WTC11 (cell line): Measurements from ENCODE around the gene ATPAF2. TPM values are rescaled to one million over a fixed set of nuclear protein-coding genes. Genes with fewer than 3 reads are reported as not detected.

Experiments used
- ATAC-seq: fragments of 200-7000 bp; cut with Tn5 transposase; 2 replicates; pipeline ENCODE4 v1.10.0; 2021; ENCODE audit warnings: mild to moderate bottlenecking, moderate library complexity
- CTCF ChIA-PET: fragments of 300-600 bp; sonication (Branson Sonifier 250); formaldehyde crosslinking; loops from one replicate; lab custom pipeline; 2021; ENCODE audit warnings: antibody characterized with exemption; lab: Charles Lee
- POLR2A ChIA-PET: fragments of 350-600 bp; sonication (Branson Sonifier 250); formaldehyde crosslinking; loops from one replicate; lab custom pipeline; 2021; ENCODE audit warnings: antibody characterized with exemption; lab: Charles Lee
- DNase-seq: peaks from one replicate; pipeline ENCODE4 v3.0.0; 2021; ENCODE audit warnings: low spot score
- H3K27ac Mint-ChIP-seq: 2 replicates; pipeline ENCODE4 v1.8.0; 2021; ENCODE audit warnings: mixed read lengths
- H3K27me3 Mint-ChIP-seq: 2 replicates; pipeline ENCODE4 v1.8.0; 2021; ENCODE audit warnings: low read depth, mild to moderate bottlenecking, moderate library complexity, mixed read lengths
- H3K36me3 Mint-ChIP-seq: 2 replicates; pipeline ENCODE4 v1.8.0; 2021; ENCODE audit warnings: mixed read lengths
- H3K4me1 Mint-ChIP-seq: 2 replicates; pipeline ENCODE4 v1.8.0; 2022; ENCODE audit warnings: mixed read lengths
- H3K4me3 Mint-ChIP-seq: 2 replicates; pipeline ENCODE4 v1.8.0; 2021; ENCODE audit warnings: mild to moderate bottlenecking, moderate library complexity, mixed read lengths
- H3K9me3 Mint-ChIP-seq: 2 replicates; pipeline ENCODE4 v1.8.0; 2021; ENCODE audit warnings: mixed read lengths
- ARID4B ChIP-seq: sonication (generic); formaldehyde crosslinking; IDR thresholded peaks from 2 replicates; pipeline ENCODE4 v1.8.0; 2023; ENCODE audit warnings: missing genetic modification reagents, mild to moderate bottlenecking, borderline replicate concordance
- CBFB ChIP-seq: sonication (generic); formaldehyde crosslinking; IDR thresholded peaks from 2 replicates; pipeline ENCODE4 v1.8.1; 2022; ENCODE audit warnings: mild to moderate bottlenecking, low read depth, missing genetic modification reagents
- CDX4 ChIP-seq: fragments of 250-450 bp; sonication (Bioruptor Pico); IDR thresholded peaks from 2 replicates; pipeline ENCODE4 v1.9.0; 2021; ENCODE audit warnings: moderate library complexity, mild to moderate bottlenecking, inconsistent platforms, borderline replicate concordance
- E2F1 ChIP-seq: sonication (generic); formaldehyde crosslinking; IDR thresholded peaks from 2 replicates; pipeline ENCODE4 v1.8.0; 2022; ENCODE audit warnings: mild to moderate bottlenecking, missing genetic modification reagents
- EMX1 ChIP-seq: fragments of 250-450 bp; sonication (Bioruptor Pico); IDR thresholded peaks from 2 replicates; pipeline ENCODE4 v1.8.0; 2021; ENCODE audit warnings: mild to moderate bottlenecking
- ERG ChIP-seq: fragments of 250-450 bp; sonication (Bioruptor Pico); IDR thresholded peaks from 2 replicates; pipeline ENCODE4 v1.8.0; 2021; ENCODE audit warnings: mild to moderate bottlenecking
- ESRRA ChIP-seq: sonication (generic); formaldehyde crosslinking; IDR thresholded peaks from 2 replicates; pipeline ENCODE4 v1.8.1; 2022; ENCODE audit warnings: mild to moderate bottlenecking, missing genetic modification reagents, borderline replicate concordance
- GRHL2 ChIP-seq: fragments of 250-450 bp; sonication (Bioruptor Pico); IDR thresholded peaks from 2 replicates; pipeline ENCODE4 v1.8.0; 2022; ENCODE audit warnings: mild to moderate bottlenecking, moderate library complexity; ENCODE audit not compliant: insufficient replicate concordance, severe bottlenecking
- GTF2I ChIP-seq: fragments of 250-450 bp; sonication (Bioruptor Pico); conservative IDR thresholded peaks from 2 replicates; pipeline ENCODE4 v1.4.0; 2021; ENCODE audit warnings: mild to moderate bottlenecking
- HMGXB4 ChIP-seq: sonication (generic); formaldehyde crosslinking; IDR thresholded peaks from 2 replicates; pipeline ENCODE4 v1.8.1; 2023; ENCODE audit warnings: mild to moderate bottlenecking, moderate library complexity, missing genetic modification reagents
- IRF1 ChIP-seq: sonication (generic); formaldehyde crosslinking; IDR thresholded peaks from 2 replicates; pipeline ENCODE4 v1.8.0; 2023; ENCODE audit warnings: missing genetic modification reagents
- KAT7 ChIP-seq: sonication (generic); formaldehyde crosslinking; IDR thresholded peaks from 2 replicates; pipeline ENCODE4 v1.8.1; 2023; ENCODE audit warnings: missing genetic modification reagents, mild to moderate bottlenecking, borderline replicate concordance
- MLX ChIP-seq: sonication (generic); formaldehyde crosslinking; IDR thresholded peaks from 2 replicates; pipeline ENCODE4 v1.8.1; 2023; ENCODE audit warnings: mild to moderate bottlenecking, missing genetic modification reagents, moderate library complexity
- MYBL2 ChIP-seq: sonication (generic); formaldehyde crosslinking; IDR thresholded peaks from 2 replicates; pipeline ENCODE4 v1.8.1; 2023; ENCODE audit warnings: mild to moderate bottlenecking, moderate library complexity, missing genetic modification reagents
- NFYB ChIP-seq: sonication (generic); formaldehyde crosslinking; conservative IDR thresholded peaks from 2 replicates; pipeline ENCODE4 v1.8.0; 2022; ENCODE audit warnings: low read depth, missing genetic modification reagents
- NR3C1 ChIP-seq: sonication (generic); formaldehyde crosslinking; conservative IDR thresholded peaks from 2 replicates; pipeline ENCODE4 v1.8.1; 2023; ENCODE audit warnings: low read depth, mild to moderate bottlenecking, missing genetic modification reagents
- PREB ChIP-seq: sonication (generic); formaldehyde crosslinking; IDR thresholded peaks from 2 replicates; pipeline ENCODE4 v1.8.1; 2022; ENCODE audit warnings: mild to moderate bottlenecking, missing genetic modification reagents, moderate library complexity, borderline replicate concordance
- RELA ChIP-seq: sonication (generic); formaldehyde crosslinking; IDR thresholded peaks from 2 replicates; pipeline ENCODE4 v1.8.1; 2022; ENCODE audit warnings: missing genetic modification reagents, mild to moderate bottlenecking, borderline replicate concordance
- TEAD4 ChIP-seq: sonication (generic); formaldehyde crosslinking; IDR thresholded peaks from 2 replicates; pipeline ENCODE4 v1.8.0; 2022; ENCODE audit warnings: mild to moderate bottlenecking, missing genetic modification reagents
- ZNF263 ChIP-seq: sonication (generic); formaldehyde crosslinking; IDR thresholded peaks from 2 replicates; pipeline ENCODE4 v1.8.1; 2022; ENCODE audit warnings: low read depth, mild to moderate bottlenecking, moderate library complexity, missing genetic modification reagents
- ZNF416 ChIP-seq: fragments of 250-450 bp; sonication (Bioruptor Pico); IDR thresholded peaks from 2 replicates; pipeline ENCODE4 v1.9.0; 2021; ENCODE audit warnings: mild to moderate bottlenecking, inconsistent platforms
- ZNF671 ChIP-seq: fragments of 250-450 bp; sonication (Bioruptor Pico); IDR thresholded peaks from 2 replicates; pipeline ENCODE4 v1.8.0; 2021; ENCODE audit warnings: mild to moderate bottlenecking
- total RNA-seq: library from RNA; stranded (reverse); gene quantifications from 3 replicates; pipeline ENCODE4 v1.2.3, GENCODE V29; 2021

The ATPAF2 gene
- total RNA-seq, 1 experiment from 2014 or later = 33.5 TPM

- ATAC-seq (no peak), DNase-seq (no peak)
- H3K36me3 Mint-ChIP-seq = no peaks in the 10 kb centered on the region
- H3K4me3 Mint-ChIP-seq = no peak overlapping the region
- no peaks in the 10 kb centered on the region for H3K27me3 Mint-ChIP-seq
- no peaks in the 10 kb centered on the region for H3K9me3 Mint-ChIP-seq
- no peak overlapping the region; the same call in 1 of the 2 replicates for H3K27ac Mint-ChIP-seq
- TF ChIP-seq ESRRA (CRISPR knock-in tag) (no peak), PREB (no peak), ZNF416 (CRISPR knock-in tag) (no peak), EMX1 (CRISPR knock-in tag) (no peak), MLX (no peak), NR3C1 (no peak), IRF1 (CRISPR knock-in tag) (no peak), KAT7 (CRISPR knock-in tag) (no peak), ERG (CRISPR knock-in tag) (no peak), GRHL2 (CRISPR knock-in tag) (no peak), ZNF263 (no peak), TEAD4 (no peak), RELA (CRISPR knock-in tag) (no peak), HMGXB4 (CRISPR knock-in tag) (no peak), CBFB (CRISPR knock-in tag) (no peak), CDX4 (CRISPR knock-in tag) (no peak)
- TF ChIP-seq, all 79 proteins: peak for 0
- ChIA-PET CTCF (no interaction called here), POLR2A (no interaction called here)
- no peaks in the 10 kb centered on the region for H3K4me1 Mint-ChIP-seq
Observed at GRCh38 chr17:18000030-18000408, 38.9 kb downstream of the ATPAF2 start.

GRCh38 chr17:17999364-18000029, 39.5 kb downstream of the ATPAF2 start:
- Mint-ChIP-seq H3K9me3 (no peaks in the 10 kb centered on the region), H3K27ac (no peak overlapping the region; the same call in 1 of the 2 replicates), H3K4me1 (no peaks in the 10 kb centered on the region), H3K27me3 (no peaks in the 10 kb centered on the region), H3K4me3 (no peak overlapping the region), H3K36me3 (no peaks in the 10 kb centered on the region)
- CTCF ChIA-PET = no interaction called here
- POLR2A ChIA-PET = no interaction called here
- DNase-seq (no peak), ATAC-seq (no peak)
- no peak for TF ChIP-seq ARID4B
- no peak for TF ChIP-seq GTF2I (CRISPR knock-in tag)
- no peak for TF ChIP-seq MYBL2
- no peak for TF ChIP-seq NFYB (CRISPR knock-in tag)
- no peak for TF ChIP-seq NR3C1
- no peak for TF ChIP-seq E2F1 (CRISPR knock-in tag)
- TF ChIP-seq ZNF671 = no peak
- TF ChIP-seq RELA (CRISPR knock-in tag) = no peak
